ENCODE measurements around the gene TREM2. TPM values are rescaled to one million over a fixed set of nuclear protein-coding genes. Genes with fewer than 3 reads are reported as not detected.

TREM2 gene
- total and polyA plus RNA-seq, 2 of the 8 experiments (the other 6 are each of a cell fraction or from before 2014, with no cell fraction given), result 0.20 TPM; not detected in 1

DNA sequence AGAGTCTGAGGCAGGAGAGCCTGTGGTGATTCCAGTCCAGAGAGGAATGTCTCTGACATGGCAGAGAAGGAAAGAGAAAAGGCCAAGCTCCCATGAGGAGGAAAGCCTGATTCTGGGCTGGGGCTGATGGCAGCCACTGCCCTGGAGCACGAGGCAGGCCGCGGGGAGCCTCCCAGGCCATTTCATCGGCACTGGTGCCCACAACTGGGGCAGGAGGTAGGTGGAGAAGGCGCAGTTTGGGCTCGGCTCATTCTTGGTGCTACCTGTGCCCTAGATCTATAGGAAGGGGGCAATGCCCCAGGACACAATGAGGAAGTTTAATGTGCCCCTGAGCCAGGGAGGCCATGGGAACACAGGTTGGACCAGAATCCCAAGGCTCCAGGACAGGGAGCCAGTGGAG, 6.1 kb downstream of the TREM2 start:
- no peak overlapping the region for H3K4ac ChIP-seq (replicated peaks; ENCODE audit: insufficient read length, low read depth, low read length)
- H3K9me3 ChIP-seq (ENCODE audit: insufficient read depth in 2 of 2, low read depth in 1 of 2, low read length in 1 of 2), result no peaks in the 10 kb centered on the region
- H3K36me3 ChIP-seq (ENCODE audit: control insufficient read depth in 2 of 4, insufficient read depth in 4 of 4, low read length in 3 of 4), result no peaks in the 10 kb centered on the region
- H3K27ac ChIP-seq (ENCODE audit: low read depth, low read length), result no peak overlapping the region
- no peak overlapping the region for H2BK15ac ChIP-seq (ENCODE audit: low read length)
- no peak overlapping the region for H3K9ac ChIP-seq (replicated peaks in 1 of 4; ENCODE audit: extremely low read depth in 1 of 4, low read depth in 3 of 4, low read length in 3 of 4)
- H2AFZ ChIP-seq (ENCODE audit: low read length), result no peak overlapping the region
- no peaks in the 10 kb centered on the region for H3K23me2 ChIP-seq (ENCODE audit: low read depth, low read length)
- H3K4me3 ChIP-seq (ENCODE audit: extremely low read depth in 1 of 4, insufficient read depth in 2 of 4, low read depth in 3 of 4, low read length in 4 of 4), result no peak overlapping the region
- CTCF ChIA-PET (ENCODE audit: partially characterized antibody), result interaction anchor here (1.2 kb wide), 1 partner anchor 24 kb away, joined by 4 read pairs; no protein-coding TSS in a partner anchor
- no peak overlapping the region for H4K91ac ChIP-seq (replicated peaks; ENCODE audit: insufficient read length, low read length)
- H4K20me1 ChIP-seq (replicated peaks in 1 of 2; ENCODE audit: control insufficient read depth in 1 of 2, insufficient read depth in 2 of 2, low read length in 2 of 2), result no peaks in the 10 kb centered on the region
- H3K79me1 ChIP-seq (ENCODE audit: low read depth, low read length), result no peaks in the 10 kb centered on the region
- H2BK120ac ChIP-seq (replicated peaks; ENCODE audit: low read depth, low read length), result no peak overlapping the region
- H3K18ac ChIP-seq (ENCODE audit: extremely low read depth, low read length), result no peak overlapping the region
- no peak overlapping the region for H3K4me2 ChIP-seq (ENCODE audit: insufficient read depth in 1 of 2, low read depth in 2 of 2, low read length in 2 of 2)
- no peak overlapping the region for H2BK12ac ChIP-seq (ENCODE audit: low read depth, low read length)
- H2AK5ac ChIP-seq (ENCODE audit: low read depth, low read length), result no peak overlapping the region
- FAIRE-seq (no peak), DNase-seq (ENCODE audit: low read depth in 1 of 2, low spot score in 2 of 2) (no peak)
- H2BK5ac ChIP-seq (ENCODE audit: low read depth, low read length), result no peak overlapping the region
- POLR2A ChIA-PET (ENCODE audit: partially characterized antibody), result interaction anchor here (0.7 kb wide), 1 partner anchor 8 kb away, joined by 3 read pairs; no protein-coding TSS in a partner anchor
- no peak overlapping the region for H4K8ac ChIP-seq (ENCODE audit: extremely low read depth, insufficient read depth, low read length)
- WGBS, 2 experiments (ENCODE audit: extremely low coverage in 1 of 2, insufficient coverage in 1 of 2, insufficient read length in 1 of 2, insufficient replicate concordance in 2 of 2, low coverage in 1 of 2, low lambda C conversion rate in 2 of 2, missing lambda C conversion rate in 1 of 2), result 96% methylated on average over 6 of the region's 6 CpGs; no CpG with 5 or more reads in 1 of the 2 experiments
- no peak overlapping the region for H2BK20ac ChIP-seq (ENCODE audit: low read length)
- no peak overlapping the region for H3K14ac ChIP-seq (ENCODE audit: insufficient read length)
- TF ChIP-seq SRF (IDR thresholded peaks at IDR 0.05; ENCODE audit: low read depth, low read length) (no peak), KDM4A (IDR thresholded peaks at IDR 0.05; ENCODE audit: low read depth, low read length, severe bottlenecking) (no peak), ASH2L (IDR thresholded peaks at IDR 0.05; ENCODE audit: low read length) (no peak), GABPA (IDR thresholded peaks at IDR 0.05; ENCODE audit: borderline replicate concordance, insufficient read depth, low read length) (no peak), TEAD4 (IDR thresholded peaks at IDR 0.05; ENCODE audit: low read depth, low read length) (no peak), SIN3A (conservative IDR thresholded peaks at IDR 0.05 in 1 of 2, IDR thresholded peaks at IDR 0.05 in 1 of 2; ENCODE audit: low read depth in 1 of 2, low read length in 2 of 2) (no peak), BACH1 (IDR thresholded peaks at IDR 0.05; ENCODE audit: low read length) (no peak), SP1 (IDR thresholded peaks at IDR 0.05; ENCODE audit: low read depth, low read length) (no peak), RNF2 (IDR thresholded peaks at IDR 0.05; ENCODE audit: borderline replicate concordance, low read depth, low read length, missing control alignments, poor library complexity, severe bottlenecking) (no peak), SP4 (IDR thresholded peaks at IDR 0.05; ENCODE audit: low read length) (no peak), TAF1 (IDR thresholded peaks at IDR 0.05; ENCODE audit: low read depth, low read length) (no peak)
- TF ChIP-seq, protein P1, sequence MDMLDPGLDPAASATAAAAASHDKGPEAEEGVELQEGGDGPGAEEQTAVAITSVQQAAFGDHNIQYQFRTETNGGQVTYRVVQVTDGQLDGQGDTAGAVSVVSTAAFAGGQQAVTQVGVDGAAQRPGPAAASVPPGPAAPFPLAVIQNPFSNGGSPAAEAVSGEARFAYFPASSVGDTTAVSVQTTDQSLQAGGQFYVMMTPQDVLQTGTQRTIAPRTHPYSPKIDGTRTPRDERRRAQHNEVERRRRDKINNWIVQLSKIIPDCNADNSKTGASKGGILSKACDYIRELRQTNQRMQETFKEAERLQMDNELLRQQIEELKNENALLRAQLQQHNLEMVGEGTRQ (IDR thresholded peaks at IDR 0.05; ENCODE audit: low read length), result no peak
- H3K79me2 ChIP-seq (ENCODE audit: control insufficient read depth in 1 of 2, insufficient read depth in 2 of 2, low read length in 2 of 2), result no peaks in the 10 kb centered on the region
- no peak overlapping the region for H3K56ac ChIP-seq (replicated peaks; ENCODE audit: insufficient read length, low read depth, low read length)
- H4K5ac ChIP-seq (ENCODE audit: insufficient read length, low read depth, low read length), result no peak overlapping the region
- H3K27me3 ChIP-seq (replicated peaks in 1 of 4; ENCODE audit: control insufficient read depth in 3 of 4, extremely low read depth in 1 of 4, insufficient read depth in 3 of 4, low read length in 3 of 4), result no peaks in the 10 kb centered on the region
- no peak overlapping the region for H3K23ac ChIP-seq (ENCODE audit: insufficient read length)
- peaks cover 0 to 6% (median 0%) of the 10 kb centered on the region in 4 experiments; a peak in 1 of 7 replicates for H3K4me1 ChIP-seq (replicated peaks in 1 of 4; ENCODE audit: control insufficient read depth in 3 of 4, insufficient read depth in 4 of 4, low read length in 3 of 4)
